T47D (cell line): Measurements from ENCODE around the gene KRTAP5-1.

Experiments
- DNase-seq, 2 experiments: peaks; one replicate each; pipeline versions ENCODE4 v3.0.0 to v3.0.0-alpha.2; 2011 to 2012; ENCODE audit warnings: low read depth in 1 of 2, low spot score in 1 of 2
- JUND ChIP-seq: IDR thresholded peaks from 2 replicates; pipeline ENCODE4 v1.6.1; 2012; ENCODE audit warnings: low read depth
- in situ Hi-C: cut with HindIII; loops from 2 replicates; pipeline ENCODE4 v1.10.0; 2016; ENCODE audit warnings: low sequenced_read_pairs, low pct_unique_long_range_greater_than_20kb

KRTAP5-1 gene

GRCh38 chr11:1546536-1547466, 38.3 kb downstream of the KRTAP5-1 start:
- DNase-seq = peak; percentile 58 to 80
- TF ChIP-seq JUND = no peak
- in situ Hi-C loops = no loop called here

DNA sequence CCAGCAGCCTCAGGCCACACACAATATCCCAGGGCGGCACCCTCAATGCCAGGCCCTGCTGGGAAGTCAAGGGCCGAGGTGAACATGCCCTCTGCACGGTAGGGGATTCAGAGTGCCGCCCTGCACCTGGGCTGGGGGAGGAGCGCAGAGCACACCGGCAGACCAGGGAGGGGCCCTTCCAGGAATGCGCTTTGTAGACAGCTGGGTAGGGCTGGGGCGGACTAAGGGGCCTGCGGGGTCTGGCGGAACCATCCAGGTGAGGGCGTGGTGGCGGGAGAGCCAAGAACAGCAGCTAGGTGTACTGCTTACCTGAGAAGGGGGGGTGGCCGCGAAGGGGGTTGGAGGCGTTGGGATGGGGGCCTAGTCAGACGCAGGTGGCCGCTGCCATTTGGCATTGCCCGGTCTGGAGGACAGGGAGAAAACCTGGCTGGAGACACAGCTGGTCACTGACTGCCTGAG, 39.0 kb downstream of the KRTAP5-1 start:
- in situ Hi-C loops = no loop called here
- no peak for DNase-seq

DNA sequence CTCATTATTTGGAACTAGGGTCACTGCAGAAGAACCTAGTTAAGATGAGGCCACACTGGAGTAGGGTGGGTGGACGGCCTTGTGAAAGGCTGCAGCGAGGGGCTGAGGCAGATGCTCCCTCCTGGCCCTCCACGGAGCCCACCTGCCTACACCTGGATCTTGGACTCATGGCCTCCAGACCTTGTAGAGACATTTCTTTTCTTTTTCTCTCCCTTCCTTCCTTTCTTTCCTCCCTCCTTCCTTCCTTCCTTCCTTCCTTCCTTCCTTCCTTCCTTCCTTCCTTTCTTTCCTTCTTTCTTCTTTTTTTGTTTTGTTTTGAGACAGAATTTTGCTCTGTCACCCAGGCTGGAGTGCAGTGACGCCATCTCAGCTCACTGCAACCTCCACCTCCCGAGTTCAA, 39.7 kb downstream of the KRTAP5-1 start:
- no peak for DNase-seq
- in situ Hi-C loops = no loop called here
- no peak for TF ChIP-seq JUND

More for the DNA sequence above, 39.0 kb downstream of the KRTAP5-1 start:
- TF ChIP-seq JUND = no peak

- TF ChIP-seq JUND = no peak
- in situ Hi-C loops = no loop called here
- DNase-seq = no peak
Measured at GRCh38 chr11:1544536-1544935, 40.5 kb downstream of the KRTAP5-1 start.

DNA sequence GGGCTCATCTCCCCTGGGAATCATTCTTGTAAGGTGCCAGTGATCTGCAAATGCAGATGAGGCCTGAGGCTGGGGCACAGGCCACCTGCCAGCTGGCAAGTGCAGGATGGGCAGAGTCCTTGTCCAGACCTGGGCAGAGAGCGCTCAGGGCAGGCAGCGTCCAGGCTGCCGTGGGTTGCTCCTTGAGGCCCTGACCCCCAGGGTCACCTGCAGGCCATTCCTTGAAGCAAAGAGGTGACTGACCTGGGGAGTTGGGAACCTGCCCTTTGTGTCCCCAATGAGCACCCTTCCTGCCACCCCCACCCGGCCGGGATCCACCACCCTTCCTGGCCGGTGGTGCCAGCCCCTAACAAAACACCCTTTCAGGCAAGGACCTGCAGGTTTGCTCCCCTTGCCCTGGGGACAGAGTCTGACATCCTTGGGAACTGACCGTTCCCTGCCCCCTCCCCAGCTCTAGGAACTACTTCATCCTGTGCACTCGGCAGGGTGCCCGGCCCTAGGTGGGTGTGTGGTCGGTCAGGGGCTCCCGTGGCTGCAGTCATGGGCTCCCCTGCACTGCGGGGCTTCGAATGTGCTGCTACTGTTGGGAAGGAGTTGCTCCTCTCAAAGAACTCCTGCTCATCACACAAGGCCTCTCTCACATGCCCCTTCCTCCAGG, 41.3 kb downstream of the KRTAP5-1 start:
- DNase-seq = no peak
- TF ChIP-seq JUND = no peak
- in situ Hi-C loops = no loop called here

- no peak for DNase-seq
- in situ Hi-C loops = no loop called here
- TF ChIP-seq JUND = no peak
Measured at GRCh38 chr11:1542267-1542666, 42.8 kb downstream of the KRTAP5-1 start.

- TF ChIP-seq JUND = no peak
- no peak for DNase-seq
- in situ Hi-C loops = no loop called here
Measured at GRCh38 chr11:1541474-1542204, 43.4 kb downstream of the KRTAP5-1 start.

DNA sequence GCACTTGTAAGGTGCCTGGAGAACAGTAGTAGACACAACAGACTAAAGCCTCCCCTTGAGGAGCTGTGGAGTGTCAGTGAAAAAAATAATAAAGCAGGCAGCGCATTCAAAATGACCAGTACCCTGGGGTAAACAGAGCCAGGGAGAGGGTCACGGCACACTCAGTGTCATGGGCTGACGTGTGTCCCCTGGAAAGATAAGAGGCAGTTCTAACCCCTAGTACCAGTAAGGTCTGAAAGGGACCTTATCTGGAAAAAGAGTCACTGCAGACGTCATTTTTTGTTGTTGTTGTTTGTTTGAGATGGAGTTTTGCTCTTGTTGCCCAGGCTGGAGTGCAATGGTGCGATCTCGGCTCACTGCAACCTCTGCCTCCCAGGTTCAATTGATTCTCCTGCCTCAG, 45.0 kb downstream of the KRTAP5-1 start:
- DNase-seq = no peak
- in situ Hi-C loops = no loop called here
- no peak for TF ChIP-seq JUND

GRCh38 chr11:1538153-1538552, 46.9 kb downstream of the KRTAP5-1 start:
- in situ Hi-C loops = no loop called here
- DNase-seq = no peak
- TF ChIP-seq JUND = no peak

DNA sequence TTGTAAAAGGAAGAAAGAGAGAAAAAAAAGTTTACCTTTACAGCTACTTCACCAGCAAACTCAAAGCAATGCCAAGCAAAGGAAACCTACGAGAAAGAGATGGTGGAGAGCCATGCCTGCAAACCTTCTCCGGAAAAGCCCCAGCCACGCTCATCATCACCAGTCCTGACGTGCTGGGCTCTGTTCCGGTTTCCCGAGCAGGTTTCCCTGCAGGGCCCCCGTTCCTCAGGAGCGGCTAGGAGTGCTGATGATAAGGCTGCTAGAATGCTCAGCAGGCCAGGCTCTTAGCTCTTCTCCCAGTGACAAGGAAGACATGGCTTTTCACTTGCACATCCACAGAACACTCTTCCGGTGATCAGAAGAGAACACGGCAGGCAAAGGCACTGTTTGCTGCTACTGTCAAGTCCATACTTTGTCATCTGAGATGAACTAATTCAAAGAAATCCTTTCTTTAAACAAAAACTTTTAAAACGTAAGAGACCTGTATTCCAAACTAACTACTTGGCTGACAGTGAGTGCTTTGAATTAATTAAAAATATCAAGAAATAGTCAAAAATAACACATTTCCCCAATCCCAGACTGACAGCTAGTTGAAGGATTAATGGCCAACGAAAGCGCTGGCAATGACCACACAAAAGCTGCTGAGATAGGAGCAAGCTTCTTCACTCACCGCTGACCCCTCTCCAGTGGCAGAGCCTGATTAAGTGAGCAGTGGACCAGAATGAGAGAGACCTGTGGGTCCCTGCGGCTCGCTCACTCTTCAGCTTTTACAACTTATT, 48.8 kb downstream of the KRTAP5-1 start:
- no peak for TF ChIP-seq JUND
- in situ Hi-C loops = no loop called here
- DNase-seq = no peak

GRCh38 chr11:1534682-1535081, 50.4 kb downstream of the KRTAP5-1 start:
- no peak for DNase-seq
- TF ChIP-seq JUND = no peak
- in situ Hi-C loops = no loop called here
